HPDE6-E6E7 (cell line): ENCODE results near the gene LMX1B.
"Not testable (repeated sequence)": the region's sequence is repeated elsewhere in the genome, so short reads cannot be mapped to it uniquely, and the experiment has no call there.

Experiments used
- DNase-seq: peaks from one replicate; pipeline ENCODE4 v3.0.0; 2011; ENCODE audit warnings: missing footprints; ENCODE audit errors: extremely low spot score

LMX1B gene

DNA sequence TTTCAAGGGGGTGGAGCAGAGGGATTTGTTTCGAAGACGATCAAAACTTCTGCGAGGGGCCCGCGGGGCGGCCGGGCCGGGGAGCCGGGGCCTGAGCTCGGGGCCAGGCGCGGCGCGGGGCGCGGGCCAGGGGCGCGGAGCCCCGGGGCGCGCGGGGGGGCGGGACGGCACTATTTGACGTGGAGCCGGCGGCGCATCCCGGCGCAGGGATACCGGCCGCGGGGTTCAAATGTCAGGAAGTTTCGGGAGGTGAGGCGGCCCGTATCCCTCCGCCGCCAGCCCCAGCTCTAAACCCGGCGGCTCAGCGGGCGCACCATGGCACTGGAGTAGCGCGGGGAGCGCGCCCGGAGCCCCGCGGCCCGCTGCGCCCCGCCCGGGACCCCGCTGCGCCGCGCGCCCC lies at the start of gene LMX1B:
LMX1B (plus strand) TSS at position 278 of the 400 bp plus-strand sequence. CDS start 522 bp downstream, outside the sequence.
- no peak for DNase-seq

- no peak for DNase-seq
Observed at GRCh38 chr9:126564128-126564527, 49.6 kb upstream of the LMX1B start.

- no peak for DNase-seq
Observed at GRCh38 chr9:126564716-126565115, 49.0 kb upstream of the LMX1B start.

DNA sequence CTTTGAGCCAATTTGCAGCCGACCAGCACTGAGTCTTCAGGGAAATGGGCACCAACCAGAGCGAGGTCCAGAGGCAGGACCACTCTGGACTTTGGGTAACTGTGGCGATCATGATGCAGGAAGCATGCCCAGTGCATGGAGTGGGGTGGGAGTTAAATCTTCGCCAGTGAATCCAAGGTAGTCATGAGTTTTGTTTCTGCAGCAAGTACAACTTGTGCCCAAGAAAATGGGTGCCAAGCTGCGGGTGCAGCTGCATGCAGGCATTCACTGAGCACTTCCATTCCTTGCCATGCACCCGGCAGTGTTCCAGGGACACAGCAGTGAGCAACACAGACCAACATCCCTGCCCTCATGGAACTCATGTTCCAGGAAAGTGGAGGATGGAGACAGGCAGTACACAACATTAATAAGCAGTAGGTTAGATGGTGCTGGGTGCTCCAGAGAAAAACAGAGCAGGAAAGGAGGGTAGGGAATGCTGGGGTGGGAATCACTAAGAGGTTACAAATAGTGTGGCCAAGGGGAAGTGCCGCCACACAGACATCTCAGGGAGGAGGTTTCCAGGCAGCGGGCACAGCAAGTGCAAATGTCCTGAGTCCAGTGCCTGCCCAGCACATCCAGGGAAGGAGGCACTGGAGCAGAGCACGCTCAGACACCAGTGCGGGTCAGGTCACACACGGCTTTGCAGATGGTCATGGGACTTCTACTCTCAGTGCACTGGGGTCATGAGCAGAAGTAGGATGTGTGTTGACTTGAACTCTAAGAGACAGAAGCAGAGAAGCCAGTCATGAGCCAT lies 48.2 kb upstream of the LMX1B start:
- DNase-seq: no peak

DNA sequence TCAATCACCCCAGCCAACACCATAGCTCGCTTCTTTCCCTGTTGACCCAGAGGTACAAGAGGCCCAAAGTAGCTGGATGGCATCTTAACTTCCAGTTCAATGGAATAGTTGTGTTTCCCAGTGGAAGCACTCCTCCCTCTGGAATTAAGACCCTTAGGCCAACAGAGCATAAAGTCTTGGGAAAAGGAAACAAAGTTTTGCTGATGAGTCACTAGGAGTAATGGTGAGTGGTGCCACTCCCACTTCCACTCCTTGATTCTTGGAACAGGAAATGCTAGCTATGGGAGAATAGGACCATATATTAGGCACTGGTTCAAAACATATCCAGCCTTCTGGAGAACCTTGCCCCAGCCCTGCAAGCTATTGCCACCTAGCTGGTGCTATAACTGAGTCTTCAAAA lies 44.7 kb upstream of the LMX1B start:
- peak; percentile 28 for DNase-seq

DNA sequence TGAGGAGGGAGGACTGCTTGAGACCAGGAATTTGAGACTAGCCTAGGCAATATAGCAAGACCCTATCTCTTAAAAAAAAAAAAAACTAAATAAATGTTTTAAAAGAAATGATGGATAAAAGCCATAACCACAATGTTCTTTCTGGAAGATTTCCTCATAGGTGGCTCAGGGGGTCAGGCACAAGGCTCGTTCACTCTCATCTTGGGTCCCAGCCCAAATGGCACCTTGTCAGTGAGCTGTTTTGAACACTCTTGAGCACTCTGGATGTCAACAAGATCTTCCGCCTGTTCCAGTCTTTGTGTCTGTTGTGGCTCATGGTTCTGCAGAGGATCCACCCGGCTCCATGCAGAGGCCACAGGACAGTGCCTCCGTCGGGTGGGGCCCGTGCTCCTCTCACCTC lies 35.7 kb upstream of the LMX1B start:
- no peak for DNase-seq

DNA sequence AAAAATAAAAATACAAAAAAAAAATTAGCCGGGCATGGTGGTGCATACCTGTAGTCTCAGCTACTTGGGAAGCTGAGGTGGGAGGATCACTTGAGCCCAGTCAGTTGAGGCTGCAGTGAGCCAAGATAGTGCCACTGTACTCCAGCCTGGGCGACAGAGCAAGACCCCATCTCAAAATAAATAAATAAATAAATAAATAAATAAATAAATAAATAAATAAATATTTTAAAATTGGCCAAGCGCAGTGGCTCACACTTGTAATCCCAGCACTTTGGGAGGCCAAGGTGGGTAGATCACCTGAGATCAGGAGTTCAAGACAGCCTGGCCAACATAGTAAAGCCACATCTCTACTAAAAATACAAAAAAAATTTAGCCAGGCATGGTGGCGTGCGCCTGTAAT lies 33.4 kb upstream of the LMX1B start:
- DNase-seq: not testable (repeated sequence)

- no peak for DNase-seq
Observed at GRCh38 chr9:126581893-126582292, 31.8 kb upstream of the LMX1B start.

DNA sequence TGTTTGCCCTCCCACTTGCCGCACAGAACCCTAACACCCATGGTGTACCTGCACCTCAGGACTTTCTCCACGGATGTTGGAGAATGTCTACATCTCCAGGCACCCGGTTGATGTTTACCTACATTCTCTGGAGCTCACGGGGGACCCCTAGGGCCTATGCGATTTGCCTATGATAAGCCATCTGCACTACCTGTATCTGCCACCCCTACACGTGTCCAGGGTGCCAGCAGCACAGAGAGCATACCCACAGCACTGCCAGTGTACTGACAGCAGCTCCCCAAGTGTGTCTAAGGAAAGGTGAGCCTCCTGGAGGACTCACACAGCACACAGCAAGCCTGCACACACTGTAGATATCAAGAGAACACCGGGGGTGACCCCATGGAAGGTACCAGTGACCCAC lies 31.3 kb upstream of the LMX1B start:
- no peak for DNase-seq

GRCh38 chr9:126583144-126583760 lies 30.5 kb upstream of the LMX1B start:
- DNase-seq: no peak

- DNase-seq: no peak
Observed at GRCh38 chr9:126584611-126585010, 29.1 kb upstream of the LMX1B start.

GRCh38 chr9:126586236-126586635 lies 27.5 kb upstream of the LMX1B start:
- DNase-seq: no peak

DNA sequence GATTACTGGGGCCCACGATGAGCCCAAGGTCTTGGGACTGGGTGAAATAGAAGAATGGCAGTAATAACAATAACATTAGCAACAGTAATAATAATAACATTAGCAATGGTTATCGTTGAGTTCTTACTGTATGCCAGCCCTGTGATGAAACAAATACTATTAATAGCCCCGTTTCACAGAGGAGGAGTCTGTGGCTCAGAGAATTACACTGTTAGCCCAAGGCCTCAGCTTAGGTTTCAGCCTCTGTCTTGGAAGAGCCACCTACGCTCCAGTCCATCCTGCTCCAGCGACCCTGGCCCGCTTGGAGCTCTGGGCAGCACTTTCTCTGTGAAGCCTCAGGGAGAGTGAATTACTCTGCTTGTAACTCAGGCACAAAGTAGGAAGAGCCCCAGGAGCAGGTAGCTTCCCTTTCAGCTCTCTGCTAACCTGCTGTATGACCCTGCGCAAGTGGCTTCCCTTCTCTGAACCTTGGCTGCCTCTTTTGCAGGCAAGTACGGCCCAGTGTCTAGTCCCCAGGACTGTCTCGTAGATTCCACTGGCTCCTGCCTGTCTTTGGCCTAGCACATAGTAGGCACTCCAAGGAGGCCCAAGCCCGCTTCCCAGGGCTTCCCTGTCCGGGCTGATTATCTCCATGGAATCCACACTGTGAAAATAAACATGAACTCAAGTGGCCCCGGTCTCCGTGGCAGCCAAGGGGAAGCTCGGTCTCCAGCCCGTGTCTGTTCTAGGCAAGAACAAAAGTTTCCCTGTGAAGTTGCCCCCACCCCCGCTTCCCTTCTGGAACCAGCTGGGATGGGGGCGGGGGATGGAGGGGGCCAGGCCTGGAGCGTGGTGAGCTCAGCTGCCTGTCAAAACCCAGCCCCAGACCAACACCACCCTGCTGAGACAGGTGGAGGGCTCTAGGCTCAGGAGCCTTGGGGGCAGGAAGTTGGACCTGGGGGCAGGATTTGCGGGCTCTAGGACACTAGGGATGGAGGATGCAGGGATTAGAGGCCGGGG lies 26.2 kb upstream of the LMX1B start:
- no peak for DNase-seq

DNA sequence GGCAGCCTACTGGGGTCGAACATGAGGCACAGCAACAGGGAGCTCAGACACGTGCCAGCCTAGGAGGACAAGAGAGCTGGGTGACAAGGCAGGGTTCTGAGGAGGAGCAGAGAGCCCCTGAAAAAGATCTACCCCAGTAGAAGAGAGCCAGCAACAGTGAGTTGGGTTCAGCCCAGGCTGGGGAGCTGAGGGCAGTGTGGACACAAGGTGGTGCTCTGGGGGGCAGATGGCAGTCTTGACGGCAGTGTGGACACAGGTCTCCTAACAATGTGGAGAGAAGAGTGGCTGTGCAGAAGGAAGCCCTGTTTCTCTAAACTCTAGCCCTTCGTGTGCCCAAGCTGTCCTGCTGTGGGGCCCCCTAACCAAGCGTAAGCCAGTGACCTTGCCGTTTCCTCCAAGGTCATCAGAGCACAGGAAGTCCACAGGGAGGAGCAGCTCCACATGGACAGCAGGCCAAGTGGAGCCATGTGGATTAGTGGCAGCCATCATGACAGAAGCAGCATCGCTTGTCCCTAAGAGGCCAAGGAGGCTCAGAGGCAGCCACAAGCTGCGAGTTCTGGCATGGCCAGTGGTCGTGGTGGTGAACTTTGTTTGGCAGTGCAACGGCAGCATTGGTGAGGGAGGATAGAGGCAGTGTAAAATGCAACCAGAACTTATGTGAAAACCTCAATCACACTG lies 25.1 kb upstream of the LMX1B start:
- DNase-seq: no peak

DNA sequence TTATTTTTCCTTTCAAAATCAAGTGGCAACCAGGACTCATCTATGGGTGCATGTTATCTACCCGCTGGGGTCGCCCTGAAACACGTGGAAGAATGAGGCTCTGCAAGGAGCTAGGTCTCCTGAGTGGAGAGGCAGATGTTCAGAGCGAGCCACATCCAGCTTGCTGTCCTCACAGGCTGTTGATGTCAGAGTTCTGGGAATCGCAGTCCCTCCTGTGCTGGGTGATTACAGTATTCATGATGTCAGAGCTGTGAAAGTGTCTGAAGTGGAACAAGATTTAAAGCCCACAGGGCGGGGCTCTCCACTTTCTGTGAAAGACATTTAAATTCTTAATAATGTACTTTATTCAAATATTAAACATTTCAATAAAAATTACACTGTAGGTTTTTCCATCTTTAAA lies 24.4 kb upstream of the LMX1B start:
- DNase-seq: no peak

DNA sequence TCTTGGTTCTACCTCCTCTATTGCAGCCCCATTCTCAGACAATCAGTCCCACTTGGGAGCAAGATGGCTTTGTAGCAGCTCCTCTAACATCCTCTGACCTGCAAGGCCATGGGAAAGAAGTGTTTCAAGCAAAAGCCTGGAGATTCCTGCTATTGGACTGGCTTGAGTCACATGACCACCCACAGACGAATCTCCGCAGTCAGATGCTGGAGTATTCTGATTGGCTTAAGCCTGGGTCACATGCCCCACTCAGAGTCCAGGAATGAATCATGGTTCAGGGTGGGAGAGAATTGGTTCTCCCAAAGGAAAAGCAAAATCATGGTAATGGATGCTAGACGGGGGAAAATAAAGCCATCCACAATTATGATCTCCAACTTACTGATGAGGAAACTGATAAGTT lies 22.6 kb upstream of the LMX1B start:
- no peak for DNase-seq

GRCh38 chr9:126591922-126592321 lies 21.8 kb upstream of the LMX1B start:
- DNase-seq: no peak

DNA sequence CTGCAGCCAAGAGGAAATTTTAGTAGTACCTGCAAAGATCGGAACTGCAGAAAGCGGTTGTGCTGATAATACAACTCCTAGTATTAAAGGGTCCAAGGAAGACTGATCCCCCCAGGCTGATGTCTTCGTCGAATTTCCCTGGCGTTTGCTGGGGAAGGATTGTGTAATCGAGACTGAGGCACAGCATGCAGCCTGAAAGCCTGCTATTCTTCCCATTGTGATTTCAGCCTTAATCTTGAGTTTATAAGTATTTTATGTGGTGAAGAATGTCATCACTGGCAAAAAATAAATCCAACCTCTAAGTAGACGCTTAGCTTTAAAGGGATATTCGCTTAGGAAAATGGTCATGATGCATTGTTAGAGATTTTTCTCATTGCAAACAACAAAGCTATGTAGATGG lies 21.3 kb upstream of the LMX1B start:
- DNase-seq: no peak

DNA sequence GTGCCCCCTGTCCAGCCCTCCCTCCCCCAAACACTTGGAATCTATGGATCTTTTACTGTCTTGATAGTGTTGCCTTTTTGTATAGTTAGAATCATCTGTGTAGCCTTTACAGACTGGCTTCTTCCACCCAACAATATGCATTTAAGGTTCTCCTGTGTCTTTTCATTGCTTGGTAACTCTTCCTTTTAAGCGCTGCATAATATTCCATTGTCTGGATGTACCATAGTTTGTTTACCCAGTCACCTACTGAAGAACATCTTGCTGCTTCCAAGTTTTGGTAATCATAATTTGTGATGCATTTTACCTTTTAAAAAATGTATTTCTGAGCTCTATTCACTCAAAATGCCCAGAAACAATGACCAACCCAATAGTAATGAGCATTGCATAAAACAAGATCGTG lies 17.7 kb upstream of the LMX1B start:
- DNase-seq: no peak

DNA sequence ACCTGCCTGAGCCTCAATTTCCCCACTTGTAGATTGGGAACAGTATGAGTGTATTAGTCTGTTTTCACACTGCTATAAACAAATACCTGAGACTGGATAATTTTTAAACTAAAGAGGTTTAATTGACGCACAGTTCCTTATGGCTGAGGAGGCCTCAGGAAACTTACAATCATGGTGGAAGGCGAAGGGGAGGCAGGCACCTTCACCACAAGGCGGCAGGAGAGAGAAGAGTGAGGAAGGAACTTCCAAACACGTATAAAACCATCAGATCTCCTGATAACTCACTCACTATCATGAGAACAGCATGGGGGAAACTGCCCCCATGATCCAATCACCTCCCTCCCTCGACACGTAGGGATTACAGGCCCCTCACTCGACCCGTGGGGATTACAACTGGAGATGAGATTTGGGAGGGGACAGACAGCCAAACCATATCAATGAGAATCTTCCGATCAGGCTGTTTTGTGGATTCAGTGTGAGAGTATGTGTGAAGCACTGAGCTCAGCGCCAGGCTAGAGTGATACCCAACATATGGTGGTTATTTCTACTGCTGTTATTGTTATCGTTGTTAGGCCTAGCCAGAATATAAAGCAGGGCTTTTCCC lies 14.6 kb upstream of the LMX1B start:
- DNase-seq: no peak
